Measurements from ENCODE around the gene CCDC88C. TPM values are rescaled to one million over a fixed set of nuclear protein-coding genes. Genes with fewer than 3 reads are reported as not detected.
"Not testable (repeated sequence)": the region's sequence is repeated elsewhere in the genome, so short reads cannot be mapped to it uniquely, and the experiment has no call there.

The CCDC88C gene
- total and polyA plus RNA-seq, 3 donors from 2014 or later = 36.5 to 51.3 (median 47.4) TPM

DNA sequence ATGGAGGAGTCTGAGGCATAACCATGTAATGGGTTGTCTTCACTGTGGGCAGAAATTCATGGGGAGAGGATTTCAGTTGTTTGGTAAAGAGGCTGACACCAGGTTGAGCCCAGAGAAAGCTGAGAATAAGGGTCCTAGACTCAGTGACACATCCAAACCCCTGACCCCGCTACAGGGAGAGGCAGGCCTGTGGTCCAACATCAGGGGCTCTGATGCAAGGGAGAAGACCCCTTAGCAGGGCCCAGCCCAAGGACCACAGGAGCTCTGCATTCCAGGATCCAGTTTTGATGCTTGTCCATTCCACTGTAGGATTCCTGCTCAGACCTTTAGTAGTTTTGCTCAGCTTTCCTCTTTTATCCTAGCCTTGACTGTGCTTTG, 188.6 kb downstream of the CCDC88C start:
- TF ChIP-seq, protein P1, sequence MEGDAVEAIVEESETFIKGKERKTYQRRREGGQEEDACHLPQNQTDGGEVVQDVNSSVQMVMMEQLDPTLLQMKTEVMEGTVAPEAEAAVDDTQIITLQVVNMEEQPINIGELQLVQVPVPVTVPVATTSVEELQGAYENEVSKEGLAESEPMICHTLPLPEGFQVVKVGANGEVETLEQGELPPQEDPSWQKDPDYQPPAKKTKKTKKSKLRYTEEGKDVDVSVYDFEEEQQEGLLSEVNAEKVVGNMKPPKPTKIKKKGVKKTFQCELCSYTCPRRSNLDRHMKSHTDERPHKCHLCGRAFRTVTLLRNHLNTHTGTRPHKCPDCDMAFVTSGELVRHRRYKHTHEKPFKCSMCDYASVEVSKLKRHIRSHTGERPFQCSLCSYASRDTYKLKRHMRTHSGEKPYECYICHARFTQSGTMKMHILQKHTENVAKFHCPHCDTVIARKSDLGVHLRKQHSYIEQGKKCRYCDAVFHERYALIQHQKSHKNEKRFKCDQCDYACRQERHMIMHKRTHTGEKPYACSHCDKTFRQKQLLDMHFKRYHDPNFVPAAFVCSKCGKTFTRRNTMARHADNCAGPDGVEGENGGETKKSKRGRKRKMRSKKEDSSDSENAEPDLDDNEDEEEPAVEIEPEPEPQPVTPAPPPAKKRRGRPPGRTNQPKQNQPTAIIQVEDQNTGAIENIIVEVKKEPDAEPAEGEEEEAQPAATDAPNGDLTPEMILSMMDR (IDR thresholded peaks at IDR 0.05) = no peak
- no peak for TF ChIP-seq POLR2A (IDR thresholded peaks at IDR 0.05)
- DNase-seq = no peak
- Histone ChIP-seq H3K27me3 (no peaks in the 10 kb centered on the region), H3K4me3 (no peak overlapping the region), H3K4me1 (no peaks in the 10 kb centered on the region), H3K9me3 (no peaks in the 10 kb centered on the region), H3K27ac (no peak overlapping the region), H3K36me3 (ENCODE audit: low read depth, missing control alignments) (no peaks in the 10 kb centered on the region)
- intact Hi-C loops (cut with DNase I; ENCODE audit: low total_unique reads) = no loop called here
- 93 to 100% methylated on average over 1 of the region's 1 CpG for WGBS, 2 donors

GRCh38 chr14:91228112-91229004, 189.3 kb downstream of the CCDC88C start:
- H3K36me3 ChIP-seq (ENCODE audit: low read depth, missing control alignments) = no peaks in the 10 kb centered on the region
- no peak for DNase-seq
- no peaks in the 10 kb centered on the region for H3K4me1 ChIP-seq
- H3K27me3 ChIP-seq = no peaks in the 10 kb centered on the region
- TF ChIP-seq, protein P1 (IDR thresholded peaks at IDR 0.05) = no peak
- no peak for TF ChIP-seq POLR2A (IDR thresholded peaks at IDR 0.05)
- intact Hi-C loops (cut with DNase I; ENCODE audit: low total_unique reads) = no loop called here
- H3K27ac ChIP-seq = no peak overlapping the region
- 92 to 95% methylated on average over 11 to 14 of the region's 14 CpGs for WGBS, 2 donors
- no peaks in the 10 kb centered on the region for H3K9me3 ChIP-seq
- no peak overlapping the region for H3K4me3 ChIP-seq

DNA sequence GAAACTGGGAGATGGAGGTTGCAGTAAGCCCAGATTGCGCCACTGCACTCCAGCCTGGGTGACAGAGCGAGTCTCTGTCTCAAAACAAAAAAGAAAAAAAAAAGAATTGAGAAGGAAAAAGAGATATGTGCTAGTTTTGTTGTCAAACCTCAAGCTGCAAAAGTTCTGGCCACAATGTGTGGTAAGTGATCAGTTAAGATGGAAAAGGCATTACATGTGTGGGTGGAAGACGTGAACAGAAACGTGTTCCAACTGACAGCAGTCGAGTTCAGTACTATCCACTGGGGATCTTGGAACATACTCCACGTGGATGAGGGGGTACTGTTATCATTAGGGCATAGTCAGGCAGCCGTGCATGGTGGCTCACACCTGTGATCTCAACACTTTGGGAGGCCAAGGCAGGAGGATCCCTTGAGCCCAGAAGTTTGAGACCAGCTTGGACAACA, 190.4 kb downstream of the CCDC88C start:
- WGBS, 2 donors = 82 to 89% methylated on average over 7 of the region's 7 CpGs
- Histone ChIP-seq H3K27ac (no peak overlapping the region), H3K9me3 (no peaks in the 10 kb centered on the region), H3K27me3 (no peaks in the 10 kb centered on the region), H3K4me3 (no peak overlapping the region), H3K4me1 (no peaks in the 10 kb centered on the region), H3K36me3 (ENCODE audit: low read depth, missing control alignments) (no peaks in the 10 kb centered on the region)
- TF ChIP-seq POLR2A (IDR thresholded peaks at IDR 0.05) = no peak
- TF ChIP-seq, protein P1 (IDR thresholded peaks at IDR 0.05) = no peak
- no peak for DNase-seq
- intact Hi-C loops (cut with DNase I; ENCODE audit: low total_unique reads) = no loop called here

- not testable (repeated sequence) for H3K27ac ChIP-seq
Observed at GRCh38 chr14:91226360-91226759, 191.3 kb downstream of the CCDC88C start.

DNA sequence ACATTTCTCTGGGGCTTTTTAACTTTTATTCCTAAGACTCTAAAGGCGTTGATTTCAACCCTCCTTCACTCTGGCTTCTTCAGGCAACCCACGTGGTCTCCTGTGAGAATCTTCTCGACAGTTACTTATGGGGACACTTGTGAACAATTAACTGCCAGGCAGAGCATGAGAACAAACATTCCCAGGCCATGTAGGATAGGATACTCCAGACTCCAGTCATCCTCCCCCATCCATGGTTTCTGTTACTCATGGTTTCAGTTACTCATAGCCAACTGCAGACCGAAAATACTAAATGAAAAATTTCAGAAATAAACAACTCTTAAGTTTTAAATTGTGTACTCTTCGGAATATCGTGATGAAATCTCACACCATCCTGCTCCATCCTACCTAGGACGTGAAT, 192.6 kb downstream of the CCDC88C start:
- H3K9me3 ChIP-seq = no peaks in the 10 kb centered on the region
- no peaks in the 10 kb centered on the region for H3K27me3 ChIP-seq
- TF ChIP-seq POLR2A (IDR thresholded peaks at IDR 0.05) = no peak
- TF ChIP-seq, protein P1 (IDR thresholded peaks at IDR 0.05) = no peak
- WGBS, 2 donors = 92% methylated on average over 7 of the region's 7 CpGs
- no peak for DNase-seq
- no peak overlapping the region for H3K27ac ChIP-seq
- H3K36me3 ChIP-seq (ENCODE audit: low read depth, missing control alignments) = no peaks in the 10 kb centered on the region
- H3K4me1 ChIP-seq = peaks cover under 1% of the 10 kb centered on the region
- no peak overlapping the region for H3K4me3 ChIP-seq
- intact Hi-C loops (cut with DNase I; ENCODE audit: low total_unique reads) = no loop called here

More at GRCh38 chr14:91226360-91226759, 191.3 kb downstream of the CCDC88C start:
- 92 to 93% methylated on average over 4 of the region's 4 CpGs for WGBS, 2 donors
- H3K4me1 ChIP-seq; intact Hi-C loops (cut with DNase I; ENCODE audit: low total_unique reads); H3K9me3 ChIP-seq; H3K36me3 ChIP-seq (ENCODE audit: low read depth, missing control alignments); H3K4me3 ChIP-seq; DNase-seq; H3K27me3 ChIP-seq: not testable (repeated sequence)
